ENCODE data around the gene CLCN2.

CLCN2 gene

GRCh38 chr3:184307915-184308314 lies 53.5 kb downstream of the CLCN2 start:
- no peak overlapping the region for H3K4me3 ChIP-seq (ENCODE audit: low read depth, low read length)
- TF ChIP-seq CTCF (IDR thresholded peaks at IDR 0.05; ENCODE audit: insufficient read depth, low read depth, low read length, missing control alignments): no peak
- no peak for DNase-seq (ENCODE audit: low read depth)

DNA sequence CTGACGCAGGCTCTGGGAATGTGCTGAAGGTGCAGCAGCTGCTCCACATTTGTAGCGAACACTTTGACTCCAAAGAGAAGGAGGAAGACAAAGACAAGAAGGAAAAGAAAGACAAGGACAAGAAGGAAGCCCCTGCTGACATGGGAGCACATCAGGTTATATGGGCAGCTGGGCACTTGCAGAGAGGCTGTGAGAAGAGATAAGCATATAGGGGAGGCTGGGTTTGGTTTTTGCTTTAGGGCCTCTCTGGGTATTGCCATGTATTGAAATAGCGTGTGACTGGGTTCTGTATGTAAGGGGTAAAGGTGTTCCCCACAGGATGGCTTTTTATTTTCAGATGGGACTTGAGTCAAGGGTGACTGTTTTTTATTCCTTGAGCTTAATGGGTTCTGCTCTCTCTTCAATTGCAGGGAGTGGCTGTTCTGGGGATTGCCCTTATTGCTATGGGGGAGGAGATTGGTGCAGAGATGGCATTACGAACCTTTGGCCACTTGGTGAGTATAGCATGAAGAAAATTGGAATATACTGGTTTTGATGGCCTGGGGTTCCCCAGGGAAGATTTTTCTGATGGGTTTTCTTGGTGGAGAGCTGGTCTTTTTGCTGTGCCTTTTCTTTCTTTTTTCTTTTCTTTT lies 54.9 kb downstream of the CLCN2 start:
- no peak overlapping the region for H3K4me3 ChIP-seq (ENCODE audit: low read depth, low read length)
- DNase-seq (ENCODE audit: low read depth): no peak
- no peak for TF ChIP-seq CTCF (IDR thresholded peaks at IDR 0.05; ENCODE audit: insufficient read depth, low read depth, low read length, missing control alignments)

DNA sequence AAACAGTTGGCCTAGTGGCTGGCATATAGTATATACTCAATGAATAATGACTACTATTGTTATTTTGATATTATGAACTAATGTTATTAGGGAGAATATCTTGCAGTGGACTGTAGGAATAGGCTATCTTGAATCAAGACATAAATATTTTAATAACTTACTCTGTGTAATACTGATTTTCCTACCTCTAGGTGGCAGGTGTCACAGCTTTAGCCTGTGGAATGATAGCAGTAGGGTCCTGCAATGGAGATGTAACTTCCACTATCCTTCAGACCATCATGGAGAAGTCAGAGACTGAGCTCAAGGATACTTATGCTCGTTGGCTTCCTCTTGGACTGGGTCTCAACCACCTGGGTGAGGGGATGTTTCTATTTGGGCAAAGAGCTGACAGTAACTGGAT lies 55.8 kb downstream of the CLCN2 start:
- peak; percentile 14 for TF ChIP-seq CTCF (IDR thresholded peaks at IDR 0.05; ENCODE audit: insufficient read depth, low read depth, low read length, missing control alignments)
- no peak for DNase-seq (ENCODE audit: low read depth)
- no peak overlapping the region for H3K4me3 ChIP-seq (ENCODE audit: low read depth, low read length)

DNA sequence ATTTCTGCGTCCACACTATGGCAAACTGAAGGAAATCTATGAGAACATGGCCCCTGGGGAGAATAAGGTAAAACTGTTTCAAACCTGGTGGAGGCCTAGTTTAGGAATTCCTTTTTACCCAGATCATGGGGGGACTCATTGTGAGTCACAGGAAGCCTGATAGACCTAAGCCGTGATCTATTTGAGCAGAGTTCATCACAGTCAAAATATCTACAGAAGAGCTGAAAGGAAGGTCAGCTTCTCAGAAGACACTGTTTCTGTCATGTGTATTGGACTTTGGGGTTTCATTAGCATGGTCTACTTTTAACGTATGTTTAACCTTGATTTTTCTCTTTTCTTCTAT lies 61.1 kb downstream of the CLCN2 start:
- no peak for DNase-seq (ENCODE audit: low read depth)
- H3K4me3 ChIP-seq (ENCODE audit: low read depth, low read length): peak overlapping the region; percentile 1; the same call in 1 of the 2 replicates
- TF ChIP-seq CTCF (IDR thresholded peaks at IDR 0.05; ENCODE audit: insufficient read depth, low read depth, low read length, missing control alignments): no peak

- DNase-seq (ENCODE audit: low read depth): no peak
- no peak for TF ChIP-seq CTCF (IDR thresholded peaks at IDR 0.05; ENCODE audit: insufficient read depth, low read depth, low read length, missing control alignments)
These were observed 61.7 kb downstream of the CLCN2 start for GRCh38 chr3:184299488-184300377.

DNA sequence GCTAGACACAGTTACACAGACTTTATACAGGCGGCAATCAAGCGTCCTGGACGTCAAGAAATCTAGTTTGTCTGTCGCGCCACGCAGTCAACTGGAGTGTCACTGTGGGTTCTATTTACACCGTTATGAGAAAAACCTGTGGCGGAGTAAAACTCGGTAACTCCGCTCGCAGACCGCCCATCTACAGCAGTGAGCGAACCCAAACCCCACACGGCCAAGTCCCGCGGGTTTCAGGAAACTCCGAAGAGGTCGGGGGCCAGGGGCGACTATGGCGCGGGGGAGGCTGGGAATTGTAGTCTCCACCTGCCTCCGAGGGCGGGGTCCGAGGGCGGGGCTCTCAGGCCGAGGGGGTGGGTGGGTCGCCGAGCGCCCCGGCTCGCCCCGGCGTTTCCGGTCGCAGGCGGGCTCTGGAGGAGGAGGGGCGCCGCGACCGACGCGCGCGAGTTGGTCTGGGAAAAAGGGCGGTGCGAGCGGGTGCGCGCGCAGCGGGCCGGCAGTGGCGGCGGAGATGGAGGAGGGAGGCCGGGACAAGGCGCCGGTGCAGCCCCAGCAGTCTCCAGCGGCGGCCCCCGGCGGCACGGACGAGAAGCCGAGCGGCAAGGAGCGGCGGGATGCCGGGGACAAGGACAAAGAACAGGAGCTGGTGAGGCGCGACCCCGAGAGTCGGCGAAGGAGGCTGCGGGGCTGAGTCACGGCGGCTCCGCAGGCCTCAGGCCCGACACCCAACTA lies 62.5 kb downstream of the CLCN2 start, which contains the start of gene PSMD2:
PSMD2 (plus strand) TSS at position 483 of the 729 bp plus-strand sequence; CDS start at position 509, 26 bp downstream.
- peak within 1 kb of the TSS; percentile 87 for H3K4me3 ChIP-seq (ENCODE audit: low read depth, low read length)
- TF ChIP-seq CTCF (IDR thresholded peaks at IDR 0.05; ENCODE audit: insufficient read depth, low read depth, low read length, missing control alignments): no peak
- peak; percentile 98 for DNase-seq (ENCODE audit: low read depth)

More at GRCh38 chr3:184299488-184300377, 61.7 kb downstream of the CLCN2 start:
- peak overlapping the region; percentile 87 for H3K4me3 ChIP-seq (ENCODE audit: low read depth, low read length)

Data from GM12865 (cell line).